Breast epithelium (tissue), 3 donors: ENCODE measurements around the gene AZU1.

ENCODE experiments used
- POLR2A ChIP-seq: fragments of 450-650 bp; IDR thresholded peaks from one replicate; pipeline ENCODE4 v1.6.1; 2016; ENCODE audit warnings: antibody characterized with exemption, mild to moderate bottlenecking, moderate library complexity
- TF ChIP-seq, protein P1 (sequence below), 3 donors: fragments of 450-650 bp; IDR thresholded peaks; one replicate each; pipeline ENCODE4 v1.5.1; 2016 to 2017; ENCODE audit warnings: antibody characterized with exemption in 3 of 3, mild to moderate bottlenecking in 3 of 3, moderate library complexity in 3 of 3

DNA sequence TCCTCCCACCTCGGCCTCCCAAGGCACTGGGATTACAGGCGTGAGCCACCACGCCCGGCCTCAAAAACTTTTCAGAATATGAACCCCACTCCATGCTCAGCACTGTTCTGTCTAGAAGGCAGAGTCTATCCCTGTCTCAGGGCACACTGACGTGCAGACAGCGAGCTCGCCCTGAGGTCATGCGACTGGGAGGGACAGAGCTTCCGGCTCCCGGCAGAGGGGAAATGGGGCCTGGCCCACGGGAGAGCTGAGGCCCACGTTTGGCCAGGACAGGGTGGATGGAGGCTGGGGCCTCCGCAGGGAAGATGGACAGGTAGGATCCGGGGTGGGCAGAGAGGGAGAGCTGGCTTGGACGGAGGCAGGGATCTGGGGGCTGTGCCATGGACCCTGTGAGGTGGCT lies 2.8 kb upstream of the AZU1 start:
- TF ChIP-seq, protein P1, sequence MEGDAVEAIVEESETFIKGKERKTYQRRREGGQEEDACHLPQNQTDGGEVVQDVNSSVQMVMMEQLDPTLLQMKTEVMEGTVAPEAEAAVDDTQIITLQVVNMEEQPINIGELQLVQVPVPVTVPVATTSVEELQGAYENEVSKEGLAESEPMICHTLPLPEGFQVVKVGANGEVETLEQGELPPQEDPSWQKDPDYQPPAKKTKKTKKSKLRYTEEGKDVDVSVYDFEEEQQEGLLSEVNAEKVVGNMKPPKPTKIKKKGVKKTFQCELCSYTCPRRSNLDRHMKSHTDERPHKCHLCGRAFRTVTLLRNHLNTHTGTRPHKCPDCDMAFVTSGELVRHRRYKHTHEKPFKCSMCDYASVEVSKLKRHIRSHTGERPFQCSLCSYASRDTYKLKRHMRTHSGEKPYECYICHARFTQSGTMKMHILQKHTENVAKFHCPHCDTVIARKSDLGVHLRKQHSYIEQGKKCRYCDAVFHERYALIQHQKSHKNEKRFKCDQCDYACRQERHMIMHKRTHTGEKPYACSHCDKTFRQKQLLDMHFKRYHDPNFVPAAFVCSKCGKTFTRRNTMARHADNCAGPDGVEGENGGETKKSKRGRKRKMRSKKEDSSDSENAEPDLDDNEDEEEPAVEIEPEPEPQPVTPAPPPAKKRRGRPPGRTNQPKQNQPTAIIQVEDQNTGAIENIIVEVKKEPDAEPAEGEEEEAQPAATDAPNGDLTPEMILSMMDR (IDR thresholded peaks at IDR 0.05): no peak
- no peak for TF ChIP-seq POLR2A
